Measurements from ENCODE around the gene VPS18. TPM values are rescaled to one million over a fixed set of nuclear protein-coding genes. Genes with fewer than 3 reads are reported as not detected.

Gene VPS18
- total RNA-seq, 1 experiment from 2014 or later = 12.6 TPM

GRCh38 chr15:40936709-40937666 lies 42.7 kb downstream of the VPS18 start:
- Histone ChIP-seq H3K79me2 (ENCODE audit: low read length) (no peaks in the 10 kb centered on the region), H3K9ac (ENCODE audit: low read length) (peak overlapping the region; percentile 55), H3K4me3 (ENCODE audit: low read length) (peak overlapping the region; percentile 42; the same call in 1 of the 2 replicates), H3K4me2 (ENCODE audit: low read depth, low read length, poor library complexity, severe bottlenecking) (peak overlapping the region; percentile 51), H3K36me3 (ENCODE audit: insufficient read depth, low read length) (no peaks in the 10 kb centered on the region), H3K27me3 (ENCODE audit: low read length) (no peaks in the 10 kb centered on the region), H3K9me3 (ENCODE audit: low read length) (no peaks in the 10 kb centered on the region), H4K20me1 (ENCODE audit: insufficient read depth, low read depth, low read length) (no peaks in the 10 kb centered on the region), H2AFZ (ENCODE audit: low read length) (peak overlapping the region; percentile 37), H3K4me1 (ENCODE audit: low read length) (peaks cover 30% of the 10 kb centered on the region), H3K27ac (ENCODE audit: low read length) (no peak overlapping the region), H3K9me2 (replicated peaks; ENCODE audit: insufficient read depth, low read length) (no peaks in the 10 kb centered on the region)
- peak; percentile 88 for DNase-seq

DNA sequence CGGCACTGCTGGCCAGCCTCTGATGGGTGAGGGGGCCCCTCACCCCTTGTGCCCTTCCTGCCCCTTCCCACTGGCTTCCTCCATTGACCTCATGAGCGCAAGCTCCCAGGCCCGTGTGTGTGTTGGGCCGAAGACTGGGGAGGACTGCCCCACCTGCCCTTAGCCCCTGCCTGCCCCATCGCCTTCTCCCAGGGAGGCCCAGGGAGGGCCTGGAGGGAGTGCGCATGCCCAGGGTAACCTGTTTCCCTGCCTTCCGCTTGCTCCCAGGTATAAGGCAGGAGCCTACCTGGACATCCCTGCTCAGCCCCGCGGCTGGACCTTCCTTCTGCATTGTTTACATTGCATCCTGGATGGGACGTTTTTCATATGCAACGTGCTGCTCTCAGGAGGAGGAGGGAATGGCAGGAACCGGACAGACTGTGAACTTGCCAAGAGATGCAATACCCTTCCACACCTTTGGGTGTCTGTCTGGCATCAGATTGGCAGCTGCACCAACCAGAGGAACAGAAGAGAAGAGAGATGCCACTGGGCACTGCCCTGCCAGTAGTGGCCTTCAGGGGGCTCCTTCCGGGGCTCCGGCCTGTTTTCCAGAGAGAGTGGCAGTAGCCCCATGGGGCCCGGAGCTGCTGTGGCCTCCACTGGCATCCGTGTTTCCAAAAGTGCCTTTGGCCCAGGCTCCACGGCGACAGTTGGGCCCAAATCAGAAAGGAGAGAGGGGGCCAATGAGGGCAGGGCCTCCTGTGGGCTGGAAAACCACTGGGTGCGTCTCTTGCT lies 43.7 kb downstream of the VPS18 start:
- Histone ChIP-seq H3K4me3 (ENCODE audit: low read length) (peak overlapping the region; percentile 42; the same call in 1 of the 2 replicates), H2AFZ (ENCODE audit: low read length) (peak overlapping the region; percentile 37), H3K27ac (ENCODE audit: low read length) (no peak overlapping the region), H3K36me3 (ENCODE audit: insufficient read depth, low read length) (no peaks in the 10 kb centered on the region), H3K27me3 (ENCODE audit: low read length) (no peaks in the 10 kb centered on the region), H3K79me2 (ENCODE audit: low read length) (no peaks in the 10 kb centered on the region), H3K9ac (ENCODE audit: low read length) (peak overlapping the region; percentile 55), H3K9me2 (replicated peaks; ENCODE audit: insufficient read depth, low read length) (no peaks in the 10 kb centered on the region), H3K4me1 (ENCODE audit: low read length) (peaks cover 37% of the 10 kb centered on the region), H3K9me3 (ENCODE audit: low read length) (no peaks in the 10 kb centered on the region), H4K20me1 (ENCODE audit: insufficient read depth, low read depth, low read length) (no peaks in the 10 kb centered on the region), H3K4me2 (ENCODE audit: low read depth, low read length, poor library complexity, severe bottlenecking) (peak overlapping the region; percentile 51)
- DNase-seq = peak; percentile 64

DNA sequence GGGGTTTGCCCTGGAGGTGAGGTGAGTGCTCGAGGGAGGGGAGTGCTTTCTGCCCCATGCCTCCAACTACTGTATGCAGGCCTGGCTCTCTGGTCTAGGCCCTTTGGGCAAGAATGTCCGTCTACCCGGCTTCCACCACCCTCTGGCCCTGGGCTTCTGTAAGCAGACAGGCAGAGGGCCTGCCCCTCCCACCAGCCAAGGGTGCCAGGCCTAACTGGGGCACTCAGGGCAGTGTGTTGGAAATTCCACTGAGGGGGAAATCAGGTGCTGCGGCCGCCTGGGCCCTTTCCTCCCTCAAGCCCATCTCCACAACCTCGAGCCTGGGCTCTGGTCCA lies 44.3 kb downstream of the VPS18 start:
- no peak overlapping the region for H3K4me2 ChIP-seq (ENCODE audit: low read depth, low read length, poor library complexity, severe bottlenecking)
- H3K27me3 ChIP-seq (ENCODE audit: low read length) = no peaks in the 10 kb centered on the region
- H3K27ac ChIP-seq (ENCODE audit: low read length) = no peak overlapping the region
- H3K9ac ChIP-seq (ENCODE audit: low read length) = no peak overlapping the region
- no peaks in the 10 kb centered on the region for H3K36me3 ChIP-seq (ENCODE audit: insufficient read depth, low read length)
- no peak for DNase-seq
- no peaks in the 10 kb centered on the region for H3K79me2 ChIP-seq (ENCODE audit: low read length)
- H3K4me1 ChIP-seq (ENCODE audit: low read length) = peaks cover 37% of the 10 kb centered on the region
- no peaks in the 10 kb centered on the region for H3K9me2 ChIP-seq (replicated peaks; ENCODE audit: insufficient read depth, low read length)
- H3K9me3 ChIP-seq (ENCODE audit: low read length) = no peaks in the 10 kb centered on the region
- H3K4me3 ChIP-seq (ENCODE audit: low read length) = no peak overlapping the region
- H4K20me1 ChIP-seq (ENCODE audit: insufficient read depth, low read depth, low read length) = no peaks in the 10 kb centered on the region
- H2AFZ ChIP-seq (ENCODE audit: low read length) = no peak overlapping the region

GRCh38 chr15:40940296-40940801 lies 46.1 kb downstream of the VPS18 start:
- Histone ChIP-seq H4K20me1 (ENCODE audit: insufficient read depth, low read depth, low read length) (no peaks in the 10 kb centered on the region), H2AFZ (ENCODE audit: low read length) (no peak overlapping the region), H3K79me2 (ENCODE audit: low read length) (no peaks in the 10 kb centered on the region), H3K27ac (ENCODE audit: low read length) (no peak overlapping the region), H3K9me3 (ENCODE audit: low read length) (no peaks in the 10 kb centered on the region), H3K4me1 (ENCODE audit: low read length) (peaks cover 37% of the 10 kb centered on the region), H3K4me2 (ENCODE audit: low read depth, low read length, poor library complexity, severe bottlenecking) (no peak overlapping the region), H3K4me3 (ENCODE audit: low read length) (no peak overlapping the region), H3K9ac (ENCODE audit: low read length) (no peak overlapping the region), H3K27me3 (ENCODE audit: low read length) (no peaks in the 10 kb centered on the region), H3K36me3 (ENCODE audit: insufficient read depth, low read length) (no peaks in the 10 kb centered on the region), H3K9me2 (replicated peaks; ENCODE audit: insufficient read depth, low read length) (no peaks in the 10 kb centered on the region)
- DNase-seq = no peak

DNA sequence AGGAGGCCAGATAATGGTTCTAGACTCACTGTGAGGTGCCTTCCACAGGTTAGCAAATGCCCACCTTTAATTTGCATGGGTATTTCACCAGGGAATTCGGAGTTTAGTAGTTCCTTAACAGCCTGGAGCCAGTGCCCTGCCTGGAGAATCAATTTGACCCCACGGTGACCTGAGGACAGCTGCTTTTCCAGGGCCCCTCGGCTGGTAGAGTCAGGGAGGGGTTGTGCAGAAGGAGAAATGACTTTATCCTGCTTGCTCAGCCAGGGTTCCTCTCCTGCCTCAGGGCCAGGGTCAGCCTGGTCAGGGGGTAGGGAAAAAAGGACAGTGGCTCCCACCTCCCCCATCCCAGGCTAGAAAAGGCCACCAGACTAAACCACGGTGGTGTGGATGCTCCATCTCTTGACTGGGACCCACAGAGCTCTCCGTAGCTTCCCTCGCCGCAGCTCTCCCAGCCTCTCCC lies 46.8 kb downstream of the VPS18 start:
- H3K9me3 ChIP-seq (ENCODE audit: low read length) = no peaks in the 10 kb centered on the region
- H3K27ac ChIP-seq (ENCODE audit: low read length) = no peak overlapping the region
- peak overlapping the region; percentile 76 for H3K9ac ChIP-seq (ENCODE audit: low read length)
- H3K36me3 ChIP-seq (ENCODE audit: insufficient read depth, low read length) = no peaks in the 10 kb centered on the region
- peak overlapping the region; percentile 84 for H3K4me2 ChIP-seq (ENCODE audit: low read depth, low read length, poor library complexity, severe bottlenecking)
- no peaks in the 10 kb centered on the region for H3K79me2 ChIP-seq (ENCODE audit: low read length)
- peak overlapping the region; percentile 59; the same call in 1 of the 2 replicates for H2AFZ ChIP-seq (ENCODE audit: low read length)
- no peaks in the 10 kb centered on the region for H3K9me2 ChIP-seq (replicated peaks; ENCODE audit: insufficient read depth, low read length)
- H3K27me3 ChIP-seq (ENCODE audit: low read length) = no peaks in the 10 kb centered on the region
- peak overlapping the region; percentile 70 for H3K4me3 ChIP-seq (ENCODE audit: low read length)
- no peaks in the 10 kb centered on the region for H4K20me1 ChIP-seq (ENCODE audit: insufficient read depth, low read depth, low read length)
- H3K4me1 ChIP-seq (ENCODE audit: low read length) = peaks cover 37% of the 10 kb centered on the region
- no peak for DNase-seq

- peak overlapping the region; percentile 76 for H3K9ac ChIP-seq (ENCODE audit: low read length)
Measured at GRCh38 chr15:40941528-40942336, 47.5 kb downstream of the VPS18 start.

GRCh38 chr15:40942337-40942854 lies 48.1 kb downstream of the VPS18 start:
- H3K4me3 ChIP-seq (ENCODE audit: low read length) = peak overlapping the region; percentile 70
- peak overlapping the region; percentile 92 for H2AFZ ChIP-seq (ENCODE audit: low read length)
- no peaks in the 10 kb centered on the region for H3K9me2 ChIP-seq (replicated peaks; ENCODE audit: insufficient read depth, low read length)
- H3K9me3 ChIP-seq (ENCODE audit: low read length) = no peaks in the 10 kb centered on the region
- DNase-seq = no peak
- H3K4me2 ChIP-seq (ENCODE audit: low read depth, low read length, poor library complexity, severe bottlenecking) = peak overlapping the region; percentile 84
- H3K27me3 ChIP-seq (ENCODE audit: low read length) = no peaks in the 10 kb centered on the region
- H3K4me1 ChIP-seq (ENCODE audit: low read length) = peaks cover 27% of the 10 kb centered on the region
- no peaks in the 10 kb centered on the region for H4K20me1 ChIP-seq (ENCODE audit: insufficient read depth, low read depth, low read length)
- peak overlapping the region; percentile 76 for H3K9ac ChIP-seq (ENCODE audit: low read length)
- no peaks in the 10 kb centered on the region for H3K36me3 ChIP-seq (ENCODE audit: insufficient read depth, low read length)
- H3K79me2 ChIP-seq (ENCODE audit: low read length) = no peaks in the 10 kb centered on the region
- H3K27ac ChIP-seq (ENCODE audit: low read length) = no peak overlapping the region

More at GRCh38 chr15:40941528-40942336, 47.5 kb downstream of the VPS18 start:
- H3K4me1 ChIP-seq (ENCODE audit: low read length) = peaks cover 34% of the 10 kb centered on the region
- H3K27ac ChIP-seq (ENCODE audit: low read length) = no peak overlapping the region
- H3K4me2 ChIP-seq (ENCODE audit: low read depth, low read length, poor library complexity, severe bottlenecking) = peak overlapping the region; percentile 84
- peak overlapping the region; percentile 92 for H2AFZ ChIP-seq (ENCODE audit: low read length)
- no peaks in the 10 kb centered on the region for H4K20me1 ChIP-seq (ENCODE audit: insufficient read depth, low read depth, low read length)
- H3K36me3 ChIP-seq (ENCODE audit: insufficient read depth, low read length) = no peaks in the 10 kb centered on the region
- no peaks in the 10 kb centered on the region for H3K9me3 ChIP-seq (ENCODE audit: low read length)
- DNase-seq = peak; percentile 89
- H3K9me2 ChIP-seq (replicated peaks; ENCODE audit: insufficient read depth, low read length) = no peaks in the 10 kb centered on the region
- peak overlapping the region; percentile 70 for H3K4me3 ChIP-seq (ENCODE audit: low read length)
- no peaks in the 10 kb centered on the region for H3K27me3 ChIP-seq (ENCODE audit: low read length)
- H3K79me2 ChIP-seq (ENCODE audit: low read length) = no peaks in the 10 kb centered on the region
